ENCODE results near the gene MYOCD.

The MYOCD gene

DNA sequence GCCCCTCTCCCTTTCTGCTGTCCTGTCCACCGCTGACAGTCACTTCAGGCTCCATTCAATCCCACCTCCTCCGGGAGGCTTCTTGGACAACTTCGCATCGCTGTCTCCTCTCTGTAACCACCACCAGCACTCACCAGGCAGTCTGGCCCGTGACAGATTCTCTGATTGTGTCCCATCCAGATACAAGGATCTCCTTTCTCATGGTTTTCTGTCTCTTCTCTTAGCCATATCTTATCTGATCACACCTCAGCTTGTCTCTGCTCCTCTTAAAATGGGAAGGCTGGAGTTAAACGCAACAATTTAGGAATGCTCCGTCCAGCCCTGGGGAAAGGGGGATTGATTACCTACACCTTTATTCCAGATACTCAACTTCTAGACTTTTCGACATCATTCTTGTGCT, 66.7 kb downstream of the MYOCD start:
- CTCF ChIA-PET, result interaction anchor here (0.7 kb wide), 1 partner anchor 929 kb away, joined by 4 read pairs; no protein-coding TSS in a partner anchor
- no peak for DNase-seq (ENCODE audit: low spot score)
- no peak overlapping the region for H3K27ac ChIP-seq
- TF ChIP-seq, protein P1, sequence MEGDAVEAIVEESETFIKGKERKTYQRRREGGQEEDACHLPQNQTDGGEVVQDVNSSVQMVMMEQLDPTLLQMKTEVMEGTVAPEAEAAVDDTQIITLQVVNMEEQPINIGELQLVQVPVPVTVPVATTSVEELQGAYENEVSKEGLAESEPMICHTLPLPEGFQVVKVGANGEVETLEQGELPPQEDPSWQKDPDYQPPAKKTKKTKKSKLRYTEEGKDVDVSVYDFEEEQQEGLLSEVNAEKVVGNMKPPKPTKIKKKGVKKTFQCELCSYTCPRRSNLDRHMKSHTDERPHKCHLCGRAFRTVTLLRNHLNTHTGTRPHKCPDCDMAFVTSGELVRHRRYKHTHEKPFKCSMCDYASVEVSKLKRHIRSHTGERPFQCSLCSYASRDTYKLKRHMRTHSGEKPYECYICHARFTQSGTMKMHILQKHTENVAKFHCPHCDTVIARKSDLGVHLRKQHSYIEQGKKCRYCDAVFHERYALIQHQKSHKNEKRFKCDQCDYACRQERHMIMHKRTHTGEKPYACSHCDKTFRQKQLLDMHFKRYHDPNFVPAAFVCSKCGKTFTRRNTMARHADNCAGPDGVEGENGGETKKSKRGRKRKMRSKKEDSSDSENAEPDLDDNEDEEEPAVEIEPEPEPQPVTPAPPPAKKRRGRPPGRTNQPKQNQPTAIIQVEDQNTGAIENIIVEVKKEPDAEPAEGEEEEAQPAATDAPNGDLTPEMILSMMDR (conservative IDR thresholded peaks at IDR 0.05; ENCODE audit: low read depth), result no peak
- POLR2A ChIA-PET (ENCODE audit: low non-redundant PET), result no interaction called here

DNA sequence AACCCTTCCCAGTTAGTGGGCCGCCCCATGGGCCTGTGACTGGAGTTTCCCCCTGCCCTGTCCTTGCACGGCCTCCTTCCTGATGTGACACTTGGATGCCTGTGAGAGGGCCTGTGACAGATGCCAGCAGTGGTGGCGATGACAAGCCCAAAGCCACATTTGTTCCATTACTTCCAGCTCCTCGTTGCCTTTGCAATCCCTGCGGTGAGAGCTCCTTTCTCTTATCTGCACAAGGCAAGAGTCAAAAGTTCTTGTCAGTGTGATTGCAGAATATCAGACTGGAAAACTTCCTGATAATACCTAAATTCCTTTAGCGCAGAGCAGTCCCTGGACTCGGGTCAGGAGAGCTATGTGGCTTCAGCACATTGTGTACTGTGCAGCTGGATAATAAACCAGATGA, 69.2 kb downstream of the MYOCD start:
- no peak for DNase-seq (ENCODE audit: low spot score)
- no peak overlapping the region for H3K27ac ChIP-seq
- POLR2A ChIA-PET (ENCODE audit: low non-redundant PET), result no interaction called here
- TF ChIP-seq, protein P1 (conservative IDR thresholded peaks at IDR 0.05; ENCODE audit: low read depth), result no peak
- CTCF ChIA-PET, result no interaction called here

DNA sequence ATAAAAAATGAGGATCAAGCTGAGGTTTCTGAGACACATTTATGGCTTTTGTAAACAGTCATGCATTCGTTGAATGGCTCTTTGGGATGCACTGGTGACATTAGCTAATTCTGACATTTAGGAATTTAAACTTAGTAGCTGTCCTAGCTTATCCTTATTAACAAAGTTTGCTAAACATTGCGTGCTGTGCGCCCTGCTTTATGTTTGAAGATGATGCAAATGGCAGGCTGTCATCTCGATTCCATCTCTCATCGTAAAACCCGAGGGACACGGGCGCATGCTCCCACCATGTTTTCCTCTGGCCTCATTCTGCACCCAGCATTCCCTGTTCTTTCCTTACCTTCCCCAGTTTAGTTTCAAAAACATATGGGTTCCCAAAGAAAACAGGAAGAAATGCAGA, 69.8 kb downstream of the MYOCD start:
- H3K27ac ChIP-seq, result no peak overlapping the region
- POLR2A ChIA-PET (ENCODE audit: low non-redundant PET), result no interaction called here
- TF ChIP-seq, protein P1 (conservative IDR thresholded peaks at IDR 0.05; ENCODE audit: low read depth), result no peak
- DNase-seq (ENCODE audit: low spot score), result no peak
- CTCF ChIA-PET, result no interaction called here

DNA sequence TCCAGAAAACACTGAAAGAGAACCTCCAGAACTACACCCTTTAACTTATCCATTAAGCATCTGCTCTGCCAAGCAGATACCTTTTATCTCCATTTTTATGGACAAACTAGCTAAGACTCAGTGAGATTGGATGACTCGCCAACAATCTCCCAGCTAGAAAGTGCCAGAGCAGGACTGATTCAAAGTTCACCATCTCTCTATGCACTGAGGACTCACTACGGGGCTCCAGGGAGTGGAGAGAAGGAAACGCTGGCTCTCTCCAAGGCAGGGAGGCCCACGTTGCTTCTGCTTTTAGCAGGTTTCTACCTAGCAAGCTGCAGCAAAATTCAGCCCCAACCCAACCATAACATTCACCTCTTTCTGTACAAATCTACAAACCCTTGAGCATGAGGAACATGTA, 70.8 kb downstream of the MYOCD start:
- ChIA-PET CTCF (no interaction called here), POLR2A (ENCODE audit: low non-redundant PET) (no interaction called here)
- no peak for DNase-seq (ENCODE audit: low spot score)
- TF ChIP-seq, protein P1 (conservative IDR thresholded peaks at IDR 0.05; ENCODE audit: low read depth), result no peak
- no peak overlapping the region for H3K27ac ChIP-seq

DNA sequence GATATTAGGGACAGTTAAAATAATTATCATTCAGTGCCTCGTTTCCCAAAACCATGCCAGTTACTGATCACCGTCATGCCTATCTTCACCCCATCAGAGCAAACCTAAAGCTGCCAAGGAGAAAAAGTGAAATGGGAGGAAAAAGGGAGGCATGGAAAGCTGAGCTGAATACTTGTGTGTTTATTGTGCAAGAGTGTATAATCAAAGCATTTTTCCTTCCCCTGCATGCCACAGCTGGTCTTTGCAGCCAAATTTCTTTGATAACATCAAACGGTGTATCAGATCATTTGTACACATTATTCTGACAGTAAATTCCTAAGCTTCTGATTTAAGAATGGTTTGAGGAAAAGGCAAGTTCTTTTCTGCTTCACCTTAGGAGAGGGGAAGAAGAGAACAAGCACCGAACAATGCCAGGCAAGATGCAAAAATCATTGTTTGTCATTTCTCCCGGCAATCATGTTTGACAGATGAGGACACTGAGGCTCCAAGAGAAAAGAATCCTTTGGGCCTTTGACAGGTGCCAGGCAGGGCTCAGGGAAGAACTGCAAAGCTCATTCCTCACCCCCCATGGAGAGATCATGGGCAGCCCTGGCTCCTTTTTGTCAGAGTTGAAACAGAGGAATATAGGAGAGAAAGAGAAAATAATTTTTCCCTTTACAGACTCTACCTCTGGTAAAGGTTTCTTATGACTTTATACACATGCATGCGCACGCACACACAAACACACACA, 72.2 kb downstream of the MYOCD start:
- TF ChIP-seq, protein P1 (conservative IDR thresholded peaks at IDR 0.05; ENCODE audit: low read depth), result no peak
- H3K27ac ChIP-seq, result no peak overlapping the region
- ChIA-PET CTCF (interaction anchor here (0.6 kb wide), 1 partner anchor 557 kb away, joined by 3 read pairs; no protein-coding TSS in a partner anchor), POLR2A (ENCODE audit: low non-redundant PET) (no interaction called here)
- no peak for DNase-seq (ENCODE audit: low spot score)

DNA sequence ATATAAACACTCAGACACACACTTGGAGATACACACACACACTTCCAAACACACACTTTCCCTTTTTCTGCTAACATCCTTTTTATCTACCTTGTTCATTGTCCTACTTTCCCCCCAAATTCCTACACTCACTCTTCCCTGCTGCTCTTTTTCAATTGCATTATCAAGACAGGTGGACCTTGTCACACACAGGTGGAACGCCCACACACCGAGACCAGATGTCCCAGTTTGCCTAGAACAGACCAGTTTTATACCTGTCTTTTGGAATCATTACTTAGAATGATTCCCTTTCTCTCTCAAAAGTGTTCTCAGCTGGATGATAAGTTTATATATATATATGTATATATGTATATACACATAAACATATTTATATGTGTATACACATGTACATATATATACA, 72.9 kb downstream of the MYOCD start:
- CTCF ChIA-PET, result no interaction called here

More for the DNA sequence above, 72.9 kb downstream of the MYOCD start:
- H3K27ac ChIP-seq, result no peak overlapping the region
- TF ChIP-seq, protein P1 (conservative IDR thresholded peaks at IDR 0.05; ENCODE audit: low read depth), result no peak
- no peak for DNase-seq (ENCODE audit: low spot score)
- POLR2A ChIA-PET (ENCODE audit: low non-redundant PET), result no interaction called here

All from RWPE1 (cell line).